Measurements from ENCODE around the gene TMEM62. TPM values are rescaled to one million over a fixed set of nuclear protein-coding genes. Genes with fewer than 3 reads are reported as not detected.

Gene TMEM62
- total RNA-seq, 4 donors from 2014 or later, result 15.8 to 49.2 (median 22.1) TPM

DNA sequence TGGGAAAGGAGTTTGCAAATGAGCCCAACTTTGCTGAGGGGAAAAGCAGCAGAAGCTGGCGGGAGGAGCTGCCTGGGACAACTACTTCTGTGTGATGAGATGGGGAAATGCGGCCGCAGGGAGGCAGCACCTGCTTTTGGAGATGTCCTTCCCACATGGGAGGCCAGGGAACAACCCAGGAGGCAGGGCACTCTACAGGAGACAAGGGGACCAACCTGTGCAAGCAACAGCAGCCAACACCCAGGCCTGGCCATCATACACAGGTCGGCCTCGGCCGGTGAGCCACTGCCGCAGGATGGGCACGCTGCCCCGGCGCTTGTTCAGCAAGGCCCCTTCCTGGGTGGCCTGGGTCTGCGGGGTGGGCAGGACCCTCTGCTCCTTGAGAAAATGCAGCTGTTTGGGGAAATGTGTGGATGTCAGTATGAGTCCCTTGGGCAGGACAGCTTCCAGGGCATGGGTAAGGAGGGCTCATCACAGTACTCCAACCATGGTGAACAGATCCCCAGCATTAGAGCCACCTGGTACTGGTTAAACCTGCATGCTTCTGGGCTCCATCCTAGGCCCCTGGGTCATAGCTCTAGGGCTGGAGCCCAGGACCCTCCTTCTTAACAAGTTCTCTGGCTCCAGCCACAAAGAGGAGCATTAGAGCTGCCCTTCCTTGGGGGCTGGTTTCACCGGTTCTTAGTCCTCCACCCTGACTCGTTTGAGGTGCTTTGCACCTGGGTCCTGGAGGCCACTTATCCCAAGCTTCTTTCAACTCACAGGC lies 75.9 kb downstream of the TMEM62 start:
- no peak for TF ChIP-seq POLR2A (IDR thresholded peaks at IDR 0.05)
- TF ChIP-seq, protein P1, sequence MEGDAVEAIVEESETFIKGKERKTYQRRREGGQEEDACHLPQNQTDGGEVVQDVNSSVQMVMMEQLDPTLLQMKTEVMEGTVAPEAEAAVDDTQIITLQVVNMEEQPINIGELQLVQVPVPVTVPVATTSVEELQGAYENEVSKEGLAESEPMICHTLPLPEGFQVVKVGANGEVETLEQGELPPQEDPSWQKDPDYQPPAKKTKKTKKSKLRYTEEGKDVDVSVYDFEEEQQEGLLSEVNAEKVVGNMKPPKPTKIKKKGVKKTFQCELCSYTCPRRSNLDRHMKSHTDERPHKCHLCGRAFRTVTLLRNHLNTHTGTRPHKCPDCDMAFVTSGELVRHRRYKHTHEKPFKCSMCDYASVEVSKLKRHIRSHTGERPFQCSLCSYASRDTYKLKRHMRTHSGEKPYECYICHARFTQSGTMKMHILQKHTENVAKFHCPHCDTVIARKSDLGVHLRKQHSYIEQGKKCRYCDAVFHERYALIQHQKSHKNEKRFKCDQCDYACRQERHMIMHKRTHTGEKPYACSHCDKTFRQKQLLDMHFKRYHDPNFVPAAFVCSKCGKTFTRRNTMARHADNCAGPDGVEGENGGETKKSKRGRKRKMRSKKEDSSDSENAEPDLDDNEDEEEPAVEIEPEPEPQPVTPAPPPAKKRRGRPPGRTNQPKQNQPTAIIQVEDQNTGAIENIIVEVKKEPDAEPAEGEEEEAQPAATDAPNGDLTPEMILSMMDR (IDR thresholded peaks at IDR 0.05), result peak in 1 of 6 experiments; percentile 16
- H3K4me1 ChIP-seq, result peaks cover 0 to under 1% (median 0%) of the 10 kb centered on the region in 3 donors
- intact Hi-C loops (cut with DNase I), result no loop called here
- H3K27ac ChIP-seq, result no peak overlapping the region
- 66 to 87% methylated on average over 3 to 4 of the region's 13 CpGs for WGBS, 2 donors
- peaks cover 0 to 50% (median 0%) of the 10 kb centered on the region in 4 donors for H3K27me3 ChIP-seq
- no peak for DNase-seq
- no peaks in the 10 kb centered on the region for H3K36me3 ChIP-seq
- no peaks in the 10 kb centered on the region for H3K9me3 ChIP-seq
- no peak overlapping the region for H3K4me3 ChIP-seq

GRCh38 chr15:43210172-43210745 lies 76.9 kb downstream of the TMEM62 start:
- no peak overlapping the region for H3K4me3 ChIP-seq
- no peaks in the 10 kb centered on the region for H3K36me3 ChIP-seq
- no peak overlapping the region for H3K27ac ChIP-seq
- H3K9me3 ChIP-seq, result no peaks in the 10 kb centered on the region
- no peak for DNase-seq
- no peaks in the 10 kb centered on the region for H3K4me1 ChIP-seq
- 79 to 81% methylated on average over 7 to 12 of the region's 15 CpGs for WGBS, 2 donors
- TF ChIP-seq, protein P1 (IDR thresholded peaks at IDR 0.05), result no peak
- no peak for TF ChIP-seq POLR2A (IDR thresholded peaks at IDR 0.05)
- intact Hi-C loops (cut with DNase I), result no loop called here
- peaks cover 0 to 50% (median 0%) of the 10 kb centered on the region in 4 donors for H3K27me3 ChIP-seq

- H3K27me3 ChIP-seq, result peaks cover 0 to 50% (median 0%) of the 10 kb centered on the region in 4 donors
- H3K9me3 ChIP-seq, result no peaks in the 10 kb centered on the region
- H3K4me1 ChIP-seq, result no peaks in the 10 kb centered on the region
- DNase-seq, result no peak
- no peak overlapping the region for H3K27ac ChIP-seq
- WGBS, 2 donors, result 75 to 80% methylated on average over 3 to 6 of the region's 9 CpGs
- H3K4me3 ChIP-seq, result no peak overlapping the region
- TF ChIP-seq POLR2A (IDR thresholded peaks at IDR 0.05), result no peak
- TF ChIP-seq, protein P1 (IDR thresholded peaks at IDR 0.05), result no peak
- intact Hi-C loops (cut with DNase I), result no loop called here
- no peaks in the 10 kb centered on the region for H3K36me3 ChIP-seq
Observed at GRCh38 chr15:43210807-43211206, 77.4 kb downstream of the TMEM62 start.

GRCh38 chr15:43211224-43211735 lies 77.9 kb downstream of the TMEM62 start:
- TF ChIP-seq, protein P1 (IDR thresholded peaks at IDR 0.05), result no peak
- no peak for TF ChIP-seq POLR2A (IDR thresholded peaks at IDR 0.05)
- H3K9me3 ChIP-seq, result no peaks in the 10 kb centered on the region
- H3K4me3 ChIP-seq, result no peak overlapping the region
- WGBS, 2 donors, result 77 to 100% methylated on average over 1 to 2 of the region's 4 CpGs
- DNase-seq, result no peak
- peaks cover 0 to 45% (median 0%) of the 10 kb centered on the region in 4 donors for H3K27me3 ChIP-seq
- intact Hi-C loops (cut with DNase I), result no loop called here
- no peak overlapping the region for H3K27ac ChIP-seq
- no peaks in the 10 kb centered on the region for H3K4me1 ChIP-seq
- H3K36me3 ChIP-seq, result no peaks in the 10 kb centered on the region

DNA sequence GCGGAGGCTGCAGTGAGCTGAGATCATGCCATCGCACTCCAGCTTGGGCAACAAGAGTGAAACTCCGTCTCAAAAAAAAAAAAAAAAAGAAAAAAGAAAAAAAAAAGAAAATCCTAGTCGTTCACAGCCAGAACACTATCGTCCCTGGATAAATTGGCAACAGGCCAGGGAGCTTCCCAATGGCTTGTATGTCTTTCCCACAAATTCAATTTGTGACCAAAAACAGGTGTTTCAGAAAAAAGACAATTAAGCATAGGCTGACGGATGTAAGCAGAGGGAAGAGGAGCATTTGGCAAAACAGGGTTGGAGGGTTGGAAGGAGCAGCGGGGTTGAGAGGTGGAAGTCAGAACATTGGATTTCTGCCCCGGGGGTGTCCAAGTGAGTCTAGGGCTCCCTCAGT lies 78.9 kb downstream of the TMEM62 start:
- Histone ChIP-seq H3K27ac (no peak overlapping the region), H3K27me3 (peaks cover 0 to 45% (median 0%) of the 10 kb centered on the region in 4 donors), H3K9me3 (no peaks in the 10 kb centered on the region), H3K36me3 (no peaks in the 10 kb centered on the region), H3K4me3 (no peak overlapping the region), H3K4me1 (no peaks in the 10 kb centered on the region)
- TF ChIP-seq, protein P1 (IDR thresholded peaks at IDR 0.05), result no peak
- TF ChIP-seq POLR2A (IDR thresholded peaks at IDR 0.05), result no peak
- intact Hi-C loops (cut with DNase I), result no loop called here
- WGBS, 2 donors, result 77 to 79% methylated on average over 5 to 8 of the region's 8 CpGs
- no peak for DNase-seq
